ENCODE measurements around the gene LYPD6. TPM values are rescaled to one million over a fixed set of nuclear protein-coding genes. Genes with fewer than 3 reads are reported as not detected.

LYPD6 gene
- total RNA-seq (2021), result 0.74 and 1.1 TPM in 2 replicates
- percentile 28 among the genes with signal in this experiment for Bru-seq, nascent RNA
- percentile 28 among the genes with signal in this experiment for BruChase-seq, experiment 1, labeled RNA remaining after a 2-hour chase
- BruChase-seq, experiment 2, labeled RNA remaining after a 6-hour chase, result percentile 21 among the genes with signal in this experiment
- long read RNA-seq, partial matches to known transcripts, result 1 of 1 reads
- long read RNA-seq, other reads (novel, unspliced or antisense), result 0 of 1 reads

GRCh38 chr2:149330127-149331022, at the start of gene LYPD6:
TSS of gene LYPD6 (plus strand) at chr2:149330587. CDS start at chr2:149437709, 107,122 bp downstream.
- Histone ChIP-seq H4K20me1 (ENCODE audit: insufficient read depth) (no peaks in the 10 kb centered on the region), H3K9me3 (ENCODE audit: insufficient read depth, low read depth) (no peaks in the 10 kb centered on the region), H3K27me3 (ENCODE audit: insufficient read depth, low read depth) (no peaks in the 10 kb centered on the region), H3K36me3 (ENCODE audit: low read depth) (no peaks in the 10 kb centered on the region), H3K27ac (0 out of 2 replicates have a peak within 1 kb of the TSS, but pooled peaks have one; percentile 16), H3K79me2 (ENCODE audit: low read depth) (no peaks in the 10 kb centered on the region), H3K4me1 (replicated peaks; ENCODE audit: insufficient read depth) (peaks cover 6% of the 10 kb centered on the region; the same call in 1 of the 2 replicates), H2AFZ (peak within 1 kb of the TSS; percentile 96), H3K9me2 (ENCODE audit: insufficient read depth) (no peaks in the 10 kb centered on the region), H3K4me2 (peak within 1 kb of the TSS; percentile 83), H3K4me3 (peak within 1 kb of the TSS; percentile 85), H3F3A (ENCODE audit: insufficient read depth, low read depth) (peaks cover 4% of the 10 kb centered on the region; the same call in 1 of the 2 replicates)
- intact Hi-C loops (cut with micrococcal nuclease; ENCODE audit: unreplicated experiment), result no loop called here
- CTCF ChIA-PET, result no interaction called here
- no TSS peak for BruUV-seq (replicated peaks)
- POLR2A ChIA-PET (ENCODE audit: unreplicated experiment), result no interaction called here
- TF ChIP-seq EZH2 (IDR thresholded peaks at IDR 0.05; ENCODE audit: low read depth), result no peak
- no peak for TF ChIP-seq CTCF (conservative IDR thresholded peaks at IDR 0.05)
- DNase-seq, result peak; percentile 54 to 64

GRCh38 chr2:149281441-149281840, 48.9 kb upstream of the LYPD6 start:
- Histone ChIP-seq H3K4me1 (replicated peaks; ENCODE audit: insufficient read depth) (no peaks in the 10 kb centered on the region), H4K20me1 (ENCODE audit: insufficient read depth) (no peaks in the 10 kb centered on the region), H3K9me2 (ENCODE audit: insufficient read depth) (no peaks in the 10 kb centered on the region), H3K4me3 (no peak overlapping the region), H2AFZ (no peak overlapping the region), H3K79me2 (ENCODE audit: low read depth) (no peaks in the 10 kb centered on the region), H3K36me3 (ENCODE audit: low read depth) (no peaks in the 10 kb centered on the region), H3K4me2 (no peak overlapping the region), H3K9me3 (ENCODE audit: insufficient read depth, low read depth) (no peaks in the 10 kb centered on the region), H3K27me3 (ENCODE audit: insufficient read depth, low read depth) (no peaks in the 10 kb centered on the region), H3K27ac (no peak overlapping the region), H3F3A (ENCODE audit: insufficient read depth, low read depth) (no peaks in the 10 kb centered on the region)
- DNase-seq, result no peak
- BruUV-seq (replicated peaks), result no TSS peak
- TF ChIP-seq CTCF (conservative IDR thresholded peaks at IDR 0.05) (no peak), EZH2 (IDR thresholded peaks at IDR 0.05; ENCODE audit: low read depth) (no peak)
- intact Hi-C loops (cut with micrococcal nuclease; ENCODE audit: unreplicated experiment), result no loop called here
- ChIA-PET CTCF (no interaction called here), POLR2A (ENCODE audit: unreplicated experiment) (no interaction called here)

- Histone ChIP-seq H3K36me3 (ENCODE audit: low read depth) (no peaks in the 10 kb centered on the region), H3F3A (ENCODE audit: insufficient read depth, low read depth) (no peaks in the 10 kb centered on the region), H2AFZ (no peak overlapping the region), H3K4me2 (no peak overlapping the region), H3K4me3 (no peak overlapping the region), H3K4me1 (replicated peaks; ENCODE audit: insufficient read depth) (no peaks in the 10 kb centered on the region), H3K9me3 (ENCODE audit: insufficient read depth, low read depth) (no peaks in the 10 kb centered on the region), H3K9me2 (ENCODE audit: insufficient read depth) (no peaks in the 10 kb centered on the region), H4K20me1 (ENCODE audit: insufficient read depth) (no peaks in the 10 kb centered on the region), H3K79me2 (ENCODE audit: low read depth) (no peaks in the 10 kb centered on the region), H3K27me3 (ENCODE audit: insufficient read depth, low read depth) (no peaks in the 10 kb centered on the region), H3K27ac (no peak overlapping the region)
- TF ChIP-seq CTCF (conservative IDR thresholded peaks at IDR 0.05) (no peak), EZH2 (IDR thresholded peaks at IDR 0.05; ENCODE audit: low read depth) (no peak)
- intact Hi-C loops (cut with micrococcal nuclease; ENCODE audit: unreplicated experiment), result no loop called here
- POLR2A ChIA-PET (ENCODE audit: unreplicated experiment), result no interaction called here
- CTCF ChIA-PET, result no interaction called here
- no peak for DNase-seq
- no TSS peak for BruUV-seq (replicated peaks)
These were observed 39.7 kb upstream of the LYPD6 start for GRCh38 chr2:149290662-149291061.

All from PC-9 (cell line).